ENCODE measurements around the gene MATK.
A peak's percentile ranks its signal among the peaks of the same experiment; 100 is the strongest.

The MATK gene

GRCh38 chr19:3813473-3814392, 27.6 kb upstream of the MATK start:
- no peak for DNase-seq

- no peak for DNase-seq
These were observed 24.7 kb upstream of the MATK start for GRCh38 chr19:3810708-3811355.

GRCh38 chr19:3809881-3810707, 23.9 kb upstream of the MATK start:
- DNase-seq, result no peak

- DNase-seq, result no peak
These were observed 22.4 kb upstream of the MATK start for GRCh38 chr19:3808420-3809143.

- no peak for DNase-seq
These were observed 21.6 kb upstream of the MATK start for GRCh38 chr19:3807574-3808354.

GRCh38 chr19:3807131-3807480, 20.9 kb upstream of the MATK start:
- no peak for DNase-seq

GRCh38 chr19:3805859-3806258, 19.7 kb upstream of the MATK start:
- DNase-seq, result no peak

DNA sequence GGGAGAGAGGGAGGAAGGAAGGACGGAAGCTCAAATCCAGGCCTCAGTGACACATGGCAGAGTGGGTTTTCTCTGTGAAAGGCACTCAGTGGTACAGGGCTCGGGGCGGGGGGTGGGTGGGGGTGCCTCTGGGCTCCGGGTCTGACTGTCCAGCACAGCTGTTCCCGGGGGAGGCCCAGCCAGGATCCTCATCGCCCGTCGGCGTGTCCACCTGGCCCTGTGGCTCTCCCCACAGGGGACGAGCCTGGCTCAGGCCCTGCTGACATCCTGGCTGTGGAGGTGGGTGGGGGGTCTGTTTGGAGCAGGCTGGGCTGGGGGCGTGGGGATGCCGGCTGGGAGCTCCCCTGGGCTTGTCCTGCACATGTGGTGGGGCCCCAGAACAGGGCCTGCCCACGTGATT, 18.2 kb upstream of the MATK start:
- no peak for DNase-seq

GRCh38 chr19:3803986-3804385, 17.8 kb upstream of the MATK start:
- DNase-seq, result no peak

DNA sequence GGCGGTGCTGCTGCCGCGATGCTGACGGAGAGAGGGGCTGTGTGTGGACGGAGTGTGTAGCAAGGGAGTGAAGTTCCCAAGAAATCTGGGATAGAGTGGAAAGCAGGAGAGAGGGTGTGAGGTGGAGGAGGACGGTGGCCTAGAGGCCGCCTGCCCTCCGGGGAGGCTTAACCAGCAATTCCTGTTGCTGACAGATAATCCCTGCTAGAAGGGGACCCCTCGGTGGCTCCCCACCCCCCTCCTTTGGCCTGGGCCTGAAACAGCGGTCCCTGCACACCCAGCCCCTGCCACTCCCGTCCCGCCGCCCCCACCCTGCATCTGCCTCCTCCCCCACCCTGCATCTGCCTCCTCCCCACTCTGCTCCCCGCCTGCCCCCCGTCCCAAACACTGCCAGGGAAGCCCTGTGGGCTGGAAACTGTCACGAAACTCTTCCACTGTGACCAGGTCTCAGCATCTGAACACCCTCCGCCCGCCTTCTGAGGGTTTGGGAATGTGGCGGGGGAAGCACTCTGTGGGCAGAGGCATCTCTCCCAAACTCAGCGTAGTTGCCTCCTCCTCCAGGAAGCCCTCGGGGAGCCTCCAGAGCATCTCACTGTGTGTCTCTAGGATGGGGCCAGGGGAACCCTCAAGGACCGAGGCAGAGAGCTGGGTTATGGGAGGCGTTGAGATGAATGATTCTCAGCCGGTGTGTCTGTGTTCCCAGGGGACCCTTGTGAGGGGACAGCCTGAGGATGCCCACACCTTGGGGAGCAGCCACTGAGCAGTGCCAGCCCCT, 17.1 kb upstream of the MATK start:
- no peak for DNase-seq

DNA sequence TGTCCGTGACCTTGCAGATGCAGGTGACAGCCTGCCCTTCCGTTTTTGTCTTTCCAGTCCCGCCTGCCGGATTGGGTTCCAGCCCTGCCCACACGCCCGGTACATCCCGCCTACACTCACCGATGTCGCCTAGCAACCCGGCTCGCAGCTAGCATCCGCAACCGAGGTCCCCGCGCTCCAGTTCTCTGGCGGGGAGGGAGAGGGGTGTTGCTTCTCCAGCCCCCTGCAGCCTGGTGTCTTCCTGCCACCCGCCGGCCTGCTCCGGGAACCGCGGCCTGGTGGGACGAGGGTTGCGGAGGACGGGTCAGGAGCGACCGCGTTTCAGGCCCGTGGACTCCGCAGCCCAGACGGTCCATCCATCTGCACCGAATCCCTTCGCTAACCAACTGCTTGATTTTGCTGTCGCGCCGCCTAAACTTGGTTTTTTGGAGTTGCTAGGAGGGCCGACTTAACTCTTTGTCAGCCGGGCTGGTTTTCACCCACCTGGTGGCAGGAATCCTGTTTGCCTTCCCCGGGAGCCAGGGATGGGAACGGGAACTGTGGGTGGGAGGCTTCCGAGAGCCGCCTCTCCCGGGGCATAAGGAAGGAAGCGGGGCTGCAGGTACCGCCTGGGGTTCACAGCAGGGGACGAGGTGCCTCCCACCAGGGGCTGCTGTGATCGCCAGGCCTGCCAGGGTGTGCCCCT, 15.4 kb upstream of the MATK start:
- peak; percentile 14 for DNase-seq

GRCh38 chr19:3800996-3801395, 14.8 kb upstream of the MATK start:
- DNase-seq, result no peak

DNA sequence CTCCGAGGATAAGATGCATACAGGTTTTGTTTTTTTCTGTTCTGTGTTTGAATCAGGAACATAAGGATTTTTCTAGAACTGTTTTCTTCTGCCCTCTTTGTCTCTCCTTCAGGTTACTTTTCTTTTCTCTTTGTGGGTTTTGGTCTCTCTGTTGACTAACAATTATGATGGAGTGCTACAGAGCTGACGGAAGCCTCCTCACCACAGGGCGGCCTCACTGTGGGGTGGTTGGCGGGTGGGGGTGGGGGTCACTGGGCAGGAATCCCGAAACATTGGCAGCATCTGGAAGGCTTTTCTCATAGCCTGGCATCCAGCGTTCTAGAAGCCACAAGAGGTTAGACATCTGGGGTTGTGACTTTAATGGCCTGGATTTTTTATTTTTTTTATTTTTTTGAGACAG, 12.0 kb upstream of the MATK start:
- DNase-seq, result no peak

- DNase-seq, result no peak
These were observed 10.2 kb upstream of the MATK start for GRCh38 chr19:3796358-3796757.

DNA sequence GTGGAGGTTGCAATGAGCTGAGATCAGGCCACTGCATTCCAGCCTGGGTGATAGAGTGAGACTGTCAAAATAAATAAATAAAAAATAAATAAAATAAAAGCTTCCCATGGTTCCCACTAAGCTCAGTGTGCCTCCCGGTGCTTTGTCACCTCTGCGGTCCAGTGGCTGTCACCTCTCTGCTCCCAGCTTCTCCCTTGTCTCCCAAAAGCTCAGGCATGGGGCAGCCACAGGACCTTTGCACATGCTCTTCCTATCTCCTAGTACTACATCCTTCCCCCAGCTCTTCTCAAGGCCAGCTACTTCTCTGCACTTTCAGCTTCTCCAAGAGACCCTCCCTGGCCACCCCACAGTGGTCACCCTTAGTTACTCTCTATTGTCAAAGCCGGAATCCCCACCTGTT, 7.6 kb upstream of the MATK start:
- DNase-seq, result no peak

GRCh38 chr19:3792114-3792513, 5.9 kb upstream of the MATK start:
- no peak for DNase-seq

DNA sequence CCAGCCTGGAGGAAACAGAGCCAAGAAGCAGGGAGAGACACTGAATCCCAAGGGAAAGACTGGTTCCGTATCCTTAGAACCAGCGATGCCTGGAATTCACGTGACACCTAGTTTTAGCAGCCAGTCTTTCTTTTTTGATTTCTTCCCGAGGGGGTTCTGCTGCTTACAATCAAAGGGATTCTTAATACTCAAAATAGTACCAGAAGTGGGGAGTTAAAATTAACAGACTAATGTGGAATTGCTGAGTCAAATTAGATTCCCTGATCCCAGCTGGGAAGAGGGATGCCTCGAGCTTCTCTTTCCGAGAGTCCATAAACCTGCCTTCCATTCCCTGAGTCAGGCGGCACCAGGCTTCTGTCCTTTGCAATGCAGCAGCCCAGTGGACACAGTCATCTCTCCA, 4.8 kb upstream of the MATK start:
- DNase-seq, result no peak

- DNase-seq, result no peak
These were observed 4.1 kb upstream of the MATK start for GRCh38 chr19:3790209-3790734.

GRCh38 chr19:3788996-3789778, 3.0 kb upstream of the MATK start:
- DNase-seq, result no peak
